ENCODE data around the gene CHST8.
"Not testable (repeated sequence)": the region's sequence is repeated elsewhere in the genome, so short reads cannot be mapped to it uniquely, and the experiment has no call there.

The CHST8 gene

GRCh38 chr19:33613620-33614000 is 8.1 kb upstream of the CHST8 start:
- no peak overlapping the region for H3K4me3 ChIP-seq (ENCODE audit: low read length)
- TF ChIP-seq CTCF (conservative IDR thresholded peaks at IDR 0.05; ENCODE audit: low read length): no peak
- DNase-seq (ENCODE audit: low read depth): no peak

- H3K4me3 ChIP-seq (ENCODE audit: low read length): no peak overlapping the region
- TF ChIP-seq CTCF (conservative IDR thresholded peaks at IDR 0.05; ENCODE audit: low read length): no peak
- no peak for DNase-seq (ENCODE audit: low read depth)
Observed at GRCh38 chr19:33616346-33616745, 5.4 kb upstream of the CHST8 start.

GRCh38 chr19:33616857-33617256 is 4.9 kb upstream of the CHST8 start:
- no peak overlapping the region for H3K4me3 ChIP-seq (ENCODE audit: low read length)
- TF ChIP-seq CTCF (conservative IDR thresholded peaks at IDR 0.05; ENCODE audit: low read length): no peak
- DNase-seq (ENCODE audit: low read depth): no peak

GRCh38 chr19:33618363-33618762 is 3.4 kb upstream of the CHST8 start:
- H3K4me3 ChIP-seq (ENCODE audit: low read length); DNase-seq (ENCODE audit: low read depth): not testable (repeated sequence)

GRCh38 chr19:33618884-33619283 is 2.9 kb upstream of the CHST8 start:
- no peak overlapping the region for H3K4me3 ChIP-seq (ENCODE audit: low read length)
- DNase-seq (ENCODE audit: low read depth): no peak
- TF ChIP-seq CTCF (conservative IDR thresholded peaks at IDR 0.05; ENCODE audit: low read length): no peak

- TF ChIP-seq CTCF (conservative IDR thresholded peaks at IDR 0.05; ENCODE audit: low read length): no peak
- H3K4me3 ChIP-seq (ENCODE audit: low read length): no peak overlapping the region
- no peak for DNase-seq (ENCODE audit: low read depth)
Observed at GRCh38 chr19:33620611-33621010, 1.1 kb upstream of the CHST8 start.

- no peak for TF ChIP-seq CTCF (conservative IDR thresholded peaks at IDR 0.05; ENCODE audit: low read length)
- no peak overlapping the region for H3K4me3 ChIP-seq (ENCODE audit: low read length)
- no peak for DNase-seq (ENCODE audit: low read depth)
Observed at GRCh38 chr19:33621065-33621785, 528 bp upstream of the CHST8 start.

- no peak for TF ChIP-seq CTCF (conservative IDR thresholded peaks at IDR 0.05; ENCODE audit: low read length)
- no peak overlapping the region for H3K4me3 ChIP-seq (ENCODE audit: low read length)
- no peak for DNase-seq (ENCODE audit: low read depth)
Observed at GRCh38 chr19:33622505-33622808, 704 bp downstream of the CHST8 start.
